ENCODE results near the gene CYP26B1. TPM values are rescaled to one million over a fixed set of nuclear protein-coding genes. Genes with fewer than 3 reads are reported as not detected.

CYP26B1 gene
- total RNA-seq, 1 experiment from 2014 or later = 0.20 TPM

- Histone ChIP-seq H2BK12ac (ENCODE audit: insufficient read length, low read depth, low read length) (no peak overlapping the region), H2BK5ac (ENCODE audit: insufficient read length, low read length) (no peak overlapping the region), H3K9ac (ENCODE audit: extremely low read depth, insufficient read length, low read length) (no peak overlapping the region), H3K14ac (ENCODE audit: insufficient read depth, low read length) (no peak overlapping the region), H3K23ac (ENCODE audit: insufficient read length, low read depth, low read length) (no peak overlapping the region), H3K18ac (ENCODE audit: insufficient read length, low read depth, low read length) (no peak overlapping the region), H3K9me3 (ENCODE audit: control insufficient read depth, low read depth, low read length) (no peaks in the 10 kb centered on the region), H3K27ac (ENCODE audit: insufficient read length, low read depth, low read length) (no peak overlapping the region), H4K20me1 (ENCODE audit: control insufficient read depth, insufficient read depth, insufficient read length) (no peaks in the 10 kb centered on the region), H3K4ac (ENCODE audit: low read depth, low read length) (no peak overlapping the region), H3K27me3 (ENCODE audit: insufficient read depth, low read length) (no peaks in the 10 kb centered on the region), H2BK15ac (ENCODE audit: low read depth, low read length) (no peak overlapping the region), H3K23me2 (ENCODE audit: insufficient read length, low read depth, low read length, poor library complexity, severe bottlenecking) (no peaks in the 10 kb centered on the region), H3K79me2 (ENCODE audit: insufficient read depth, low read length) (no peaks in the 10 kb centered on the region), H2BK120ac (ENCODE audit: low read depth, low read length, poor library complexity, severe bottlenecking) (no peak overlapping the region), H3T11ph (ENCODE audit: low read length) (no peak overlapping the region), H2AFZ (ENCODE audit: low read length) (no peak overlapping the region), H3K4me1 (ENCODE audit: insufficient read depth, low read length) (no peaks in the 10 kb centered on the region; the same call in 1 of the 2 replicates), H2BK20ac (ENCODE audit: low read depth, low read length, poor library complexity, severe bottlenecking) (no peak overlapping the region), H4K8ac (replicated peaks; ENCODE audit: insufficient read length, low read depth, low read length) (no peak overlapping the region), H2AK5ac (ENCODE audit: insufficient read length, low read length) (no peak overlapping the region), H3K4me2 (ENCODE audit: insufficient read depth, insufficient read length, low read length) (no peak overlapping the region), H3K56ac (ENCODE audit: insufficient read length, low read depth, low read length) (no peak overlapping the region), H4K91ac (ENCODE audit: insufficient read length, low read depth, low read length) (no peak overlapping the region), H4K5ac (ENCODE audit: insufficient read length, low read depth, low read length) (no peak overlapping the region), H3K79me1 (ENCODE audit: insufficient read depth, low read depth, low read length, poor library complexity, severe bottlenecking) (no peaks in the 10 kb centered on the region)
- Mint-ChIP-seq H3K27ac (no peak overlapping the region), H3K36me3 (ENCODE audit: insufficient read depth in 1 of 3, low read depth in 3 of 3) (no peaks in the 10 kb centered on the region), H3K27me3 (ENCODE audit: low read depth) (peaks cover 6% of the 10 kb centered on the region), H3K9me3 (no peaks in the 10 kb centered on the region; a peak in 1 of 5 replicates), H3K4me3 (0 out of 5 replicates have a peak overlapping the region, but pooled peaks of 1 of the 2 experiments have one; percentile 57), H3K4me1 (peaks cover 20 to 29% of the 10 kb centered on the region in 2 experiments)
- no CpG with 5 or more reads among the region's 9 CpGs for WGBS (ENCODE audit: extremely low coverage, insufficient read length, low lambda C conversion rate)
- peak; percentile 18 for DNase-seq
- TF ChIP-seq CTCF (conservative IDR thresholded peaks at IDR 0.05) = no peak
These were observed 17.9 kb downstream of the CYP26B1 start for GRCh38 chr2:72129681-72130340.
